ENCODE measurements around the gene AGRN.
A peak's percentile ranks its signal among the peaks of the same experiment; 100 is the strongest.

AGRN gene

GRCh38 chr1:998745-998994 lies 21.2 kb upstream of the AGRN start:
- ATAC-seq, result no peak
- TF ChIP-seq, protein P1, sequence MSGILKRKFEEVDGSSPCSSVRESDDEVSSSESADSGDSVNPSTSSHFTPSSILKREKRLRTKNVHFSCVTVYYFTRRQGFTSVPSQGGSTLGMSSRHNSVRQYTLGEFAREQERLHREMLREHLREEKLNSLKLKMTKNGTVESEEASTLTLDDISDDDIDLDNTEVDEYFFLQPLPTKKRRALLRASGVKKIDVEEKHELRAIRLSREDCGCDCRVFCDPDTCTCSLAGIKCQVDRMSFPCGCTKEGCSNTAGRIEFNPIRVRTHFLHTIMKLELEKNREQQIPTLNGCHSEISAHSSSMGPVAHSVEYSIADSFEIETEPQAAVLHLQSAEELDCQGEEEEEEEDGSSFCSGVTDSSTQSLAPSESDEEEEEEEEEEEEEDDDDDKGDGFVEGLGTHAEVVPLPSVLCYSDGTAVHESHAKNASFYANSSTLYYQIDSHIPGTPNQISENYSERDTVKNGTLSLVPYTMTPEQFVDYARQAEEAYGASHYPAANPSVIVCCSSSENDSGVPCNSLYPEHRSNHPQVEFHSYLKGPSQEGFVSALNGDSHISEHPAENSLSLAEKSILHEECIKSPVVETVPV (CRISPR knock-in tag; IDR thresholded peaks at IDR 0.05), result no peak

- no peak for ATAC-seq
- TF ChIP-seq ARNTL (CRISPR knock-in tag; IDR thresholded peaks at IDR 0.05; ENCODE audit: borderline replicate concordance, low read depth), result no peak
- no peak for TF ChIP-seq ZFP30 (CRISPR knock-in tag; IDR thresholded peaks at IDR 0.05)
- TF ChIP-seq ZNF8 (CRISPR knock-in tag; IDR thresholded peaks at IDR 0.05), result no peak
- TF ChIP-seq GLIS3 (CRISPR knock-in tag; IDR thresholded peaks at IDR 0.05), result no peak
- no peak for TF ChIP-seq TOX (CRISPR knock-in tag; IDR thresholded peaks at IDR 0.05; ENCODE audit: borderline replicate concordance)
- TF ChIP-seq TCF4 (CRISPR knock-in tag; IDR thresholded peaks at IDR 0.05; ENCODE audit: borderline replicate concordance), result no peak
- TF ChIP-seq ZNF70 (CRISPR knock-in tag; IDR thresholded peaks at IDR 0.05), result no peak
- no peak for TF ChIP-seq PPARA (CRISPR knock-in tag; IDR thresholded peaks at IDR 0.05; ENCODE audit: borderline replicate concordance)
- no peak for TF ChIP-seq ZC3H10 (CRISPR knock-in tag; IDR thresholded peaks at IDR 0.05)
- TF ChIP-seq ZFP3 (CRISPR knock-in tag; IDR thresholded peaks at IDR 0.05), result no peak
- TF ChIP-seq, protein P2, sequence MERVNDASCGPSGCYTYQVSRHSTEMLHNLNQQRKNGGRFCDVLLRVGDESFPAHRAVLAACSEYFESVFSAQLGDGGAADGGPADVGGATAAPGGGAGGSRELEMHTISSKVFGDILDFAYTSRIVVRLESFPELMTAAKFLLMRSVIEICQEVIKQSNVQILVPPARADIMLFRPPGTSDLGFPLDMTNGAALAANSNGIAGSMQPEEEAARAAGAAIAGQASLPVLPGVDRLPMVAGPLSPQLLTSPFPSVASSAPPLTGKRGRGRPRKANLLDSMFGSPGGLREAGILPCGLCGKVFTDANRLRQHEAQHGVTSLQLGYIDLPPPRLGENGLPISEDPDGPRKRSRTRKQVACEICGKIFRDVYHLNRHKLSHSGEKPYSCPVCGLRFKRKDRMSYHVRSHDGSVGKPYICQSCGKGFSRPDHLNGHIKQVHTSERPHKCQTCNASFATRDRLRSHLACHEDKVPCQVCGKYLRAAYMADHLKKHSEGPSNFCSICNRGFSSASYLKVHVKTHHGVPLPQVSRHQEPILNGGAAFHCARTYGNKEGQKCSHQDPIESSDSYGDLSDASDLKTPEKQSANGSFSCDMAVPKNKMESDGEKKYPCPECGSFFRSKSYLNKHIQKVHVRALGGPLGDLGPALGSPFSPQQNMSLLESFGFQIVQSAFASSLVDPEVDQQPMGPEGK (CRISPR knock-in tag; IDR thresholded peaks at IDR 0.05; ENCODE audit: borderline replicate concordance), result no peak
- no peak for TF ChIP-seq BACH2 (CRISPR knock-in tag; IDR thresholded peaks at IDR 0.05; ENCODE audit: borderline replicate concordance)
- TF ChIP-seq, protein P3, sequence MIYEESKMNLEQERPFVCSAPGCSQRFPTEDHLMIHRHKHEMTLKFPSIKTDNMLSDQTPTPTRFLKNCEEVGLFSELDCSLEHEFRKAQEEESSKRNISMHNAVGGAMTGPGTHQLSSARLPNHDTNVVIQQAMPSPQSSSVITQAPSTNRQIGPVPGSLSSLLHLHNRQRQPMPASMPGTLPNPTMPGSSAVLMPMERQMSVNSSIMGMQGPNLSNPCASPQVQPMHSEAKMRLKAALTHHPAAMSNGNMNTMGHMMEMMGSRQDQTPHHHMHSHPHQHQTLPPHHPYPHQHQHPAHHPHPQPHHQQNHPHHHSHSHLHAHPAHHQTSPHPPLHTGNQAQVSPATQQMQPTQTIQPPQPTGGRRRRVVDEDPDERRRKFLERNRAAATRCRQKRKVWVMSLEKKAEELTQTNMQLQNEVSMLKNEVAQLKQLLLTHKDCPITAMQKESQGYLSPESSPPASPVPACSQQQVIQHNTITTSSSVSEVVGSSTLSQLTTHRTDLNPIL (CRISPR knock-in tag; IDR thresholded peaks at IDR 0.05; ENCODE audit: low read depth), result no peak
- no peak for TF ChIP-seq SNAI2 (CRISPR knock-in tag; IDR thresholded peaks at IDR 0.05)
- TF ChIP-seq OSR1 (CRISPR knock-in tag; IDR thresholded peaks at IDR 0.05), result no peak
- no peak for TF ChIP-seq CSDC2 (CRISPR knock-in tag; IDR thresholded peaks at IDR 0.05)
- TF ChIP-seq, protein P4, sequence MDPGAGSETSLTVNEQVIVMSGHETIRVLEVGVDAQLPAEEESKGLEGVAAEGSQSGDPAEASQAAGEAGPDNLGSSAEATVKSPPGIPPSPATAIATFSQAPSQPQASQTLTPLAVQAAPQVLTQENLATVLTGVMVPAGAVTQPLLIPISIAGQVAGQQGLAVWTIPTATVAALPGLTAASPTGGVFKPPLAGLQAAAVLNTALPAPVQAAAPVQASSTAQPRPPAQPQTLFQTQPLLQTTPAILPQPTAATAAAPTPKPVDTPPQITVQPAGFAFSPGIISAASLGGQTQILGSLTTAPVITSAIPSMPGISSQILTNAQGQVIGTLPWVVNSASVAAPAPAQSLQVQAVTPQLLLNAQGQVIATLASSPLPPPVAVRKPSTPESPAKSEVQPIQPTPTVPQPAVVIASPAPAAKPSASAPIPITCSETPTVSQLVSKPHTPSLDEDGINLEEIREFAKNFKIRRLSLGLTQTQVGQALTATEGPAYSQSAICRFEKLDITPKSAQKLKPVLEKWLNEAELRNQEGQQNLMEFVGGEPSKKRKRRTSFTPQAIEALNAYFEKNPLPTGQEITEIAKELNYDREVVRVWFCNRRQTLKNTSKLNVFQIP (CRISPR knock-in tag; IDR thresholded peaks at IDR 0.05; ENCODE audit: borderline replicate concordance, low read depth), result no peak
- TF ChIP-seq, protein P1 (CRISPR knock-in tag; IDR thresholded peaks at IDR 0.05), result no peak
- TF ChIP-seq ISL1 (CRISPR knock-in tag; IDR thresholded peaks at IDR 0.05), result no peak
These were observed 20.8 kb upstream of the AGRN start for GRCh38 chr1:998995-999724.

- ATAC-seq, result peak; percentile 29
- TF ChIP-seq, protein P2 (CRISPR knock-in tag; IDR thresholded peaks at IDR 0.05; ENCODE audit: borderline replicate concordance), result no peak
- TF ChIP-seq BACH2 (CRISPR knock-in tag; IDR thresholded peaks at IDR 0.05; ENCODE audit: borderline replicate concordance) (no peak), TOX (CRISPR knock-in tag; IDR thresholded peaks at IDR 0.05; ENCODE audit: borderline replicate concordance) (no peak), CSDC2 (CRISPR knock-in tag; IDR thresholded peaks at IDR 0.05) (no peak), GLIS3 (CRISPR knock-in tag; IDR thresholded peaks at IDR 0.05) (no peak), TCF4 (CRISPR knock-in tag; IDR thresholded peaks at IDR 0.05; ENCODE audit: borderline replicate concordance) (no peak), OSR1 (CRISPR knock-in tag; IDR thresholded peaks at IDR 0.05) (no peak), ARNTL (CRISPR knock-in tag; IDR thresholded peaks at IDR 0.05; ENCODE audit: borderline replicate concordance, low read depth) (no peak), ZNF70 (CRISPR knock-in tag; IDR thresholded peaks at IDR 0.05) (no peak)
- TF ChIP-seq, protein P4 (CRISPR knock-in tag; IDR thresholded peaks at IDR 0.05; ENCODE audit: borderline replicate concordance, low read depth), result no peak
- TF ChIP-seq, protein P1 (CRISPR knock-in tag; IDR thresholded peaks at IDR 0.05), result no peak
These were observed 20.1 kb upstream of the AGRN start, which contains the start of gene HES4 for GRCh38 chr1:999725-1000356. Gene HES4, minus strand, starts transcription at chr1:1000097. Its CDS starts 124 bp downstream, at chr1:999973.

Data from SK-N-SH treated with all-trans-retinoic acid at 6 μM for 48 hours (cell line).